Stromal cell of bone marrow (primary cell): ENCODE measurements around the gene GTSE1.
A peak's percentile ranks its signal among the peaks of the same experiment; 100 is the strongest.

Source experiments
- DNase-seq: peaks from one replicate; pipeline ENCODE4 v3.0.0-alpha.2; 2012; ENCODE audit warnings: low read depth

Gene GTSE1

GRCh38 chr22:46352691-46353386 is 56.2 kb downstream of the GTSE1 start:
- DNase-seq: no peak

- DNase-seq: no peak
Measured at GRCh38 chr22:46353483-46354105, 56.9 kb downstream of the GTSE1 start.

GRCh38 chr22:46354176-46354992 is 57.7 kb downstream of the GTSE1 start:
- no peak for DNase-seq

- no peak for DNase-seq
Measured at GRCh38 chr22:46354993-46355305, 58.3 kb downstream of the GTSE1 start.

- peak; percentile 16 for DNase-seq
Measured at GRCh38 chr22:46355369-46355995, 58.8 kb downstream of the GTSE1 start.

GRCh38 chr22:46355996-46356471 is 59.4 kb downstream of the GTSE1 start:
- DNase-seq: no peak

- no peak for DNase-seq
Measured at GRCh38 chr22:46356496-46357480, 60.1 kb downstream of the GTSE1 start.

- no peak for DNase-seq
Measured at GRCh38 chr22:46357711-46358520, 61.2 kb downstream of the GTSE1 start.

GRCh38 chr22:46358766-46359165 is 62.1 kb downstream of the GTSE1 start:
- DNase-seq: no peak

GRCh38 chr22:46359362-46359761 is 62.7 kb downstream of the GTSE1 start:
- DNase-seq: no peak

- no peak for DNase-seq
Measured at GRCh38 chr22:46360097-46360496, 63.4 kb downstream of the GTSE1 start.

GRCh38 chr22:46360891-46361290 is 64.2 kb downstream of the GTSE1 start:
- no peak for DNase-seq

GRCh38 chr22:46361826-46362202 is 65.1 kb downstream of the GTSE1 start:
- DNase-seq: no peak

- no peak for DNase-seq
Measured at GRCh38 chr22:46362203-46362933, 65.7 kb downstream of the GTSE1 start.

- DNase-seq: no peak
Measured at GRCh38 chr22:46362934-46363515, 66.4 kb downstream of the GTSE1 start.

GRCh38 chr22:46363611-46364321 is 67.1 kb downstream of the GTSE1 start:
- DNase-seq: no peak

- DNase-seq: no peak
Measured at GRCh38 chr22:46364341-46365165, 67.9 kb downstream of the GTSE1 start.

- DNase-seq: no peak
Measured at GRCh38 chr22:46365166-46365624, 68.5 kb downstream of the GTSE1 start.
